EH (cell line): ENCODE results near the gene MED8.

Experiments used
- DNase-seq: peaks from one replicate; pipeline ENCODE4 v3.0.0-alpha.2; 2015; ENCODE audit warnings: low read depth

MED8 gene

GRCh38 chr1:43358746-43359693 lies 30.6 kb downstream of the MED8 start, which contains the start of gene CDC20:
CDC20 (plus strand) TSS chr1:43358981; CDS start chr1:43359216, 235 bp downstream.
- DNase-seq: peak; percentile 97

DNA sequence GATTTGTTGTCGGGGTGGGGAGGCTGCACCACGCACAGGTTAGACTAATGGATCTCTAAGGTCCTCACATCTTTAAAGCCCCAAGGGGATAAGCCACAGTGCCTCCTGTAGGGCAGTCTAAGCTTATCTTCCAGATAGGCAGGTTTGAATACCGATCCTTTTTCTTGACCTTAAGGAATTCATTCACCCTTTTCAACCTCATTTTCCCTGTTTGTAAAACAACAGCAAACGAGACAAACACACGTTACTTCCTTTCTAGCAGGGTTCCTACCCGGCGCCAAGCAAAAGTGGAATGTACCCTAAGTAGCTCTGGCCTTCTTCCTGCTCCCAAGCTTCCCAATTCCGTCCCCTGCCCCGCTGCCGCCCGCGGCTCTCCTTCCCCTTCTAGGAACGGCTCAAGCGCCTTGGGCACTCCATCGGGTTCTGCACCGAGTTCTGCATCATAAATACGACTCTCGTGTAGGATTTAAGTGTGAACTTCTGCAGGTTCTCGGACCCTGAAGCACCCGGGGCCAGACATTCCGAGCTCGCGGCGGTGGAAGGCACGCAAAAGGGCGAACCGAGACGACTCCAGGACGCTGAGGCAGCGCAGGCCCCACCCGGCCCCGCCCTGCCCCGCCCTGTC lies 31.4 kb downstream of the MED8 start:
- DNase-seq: peak; percentile 58

DNA sequence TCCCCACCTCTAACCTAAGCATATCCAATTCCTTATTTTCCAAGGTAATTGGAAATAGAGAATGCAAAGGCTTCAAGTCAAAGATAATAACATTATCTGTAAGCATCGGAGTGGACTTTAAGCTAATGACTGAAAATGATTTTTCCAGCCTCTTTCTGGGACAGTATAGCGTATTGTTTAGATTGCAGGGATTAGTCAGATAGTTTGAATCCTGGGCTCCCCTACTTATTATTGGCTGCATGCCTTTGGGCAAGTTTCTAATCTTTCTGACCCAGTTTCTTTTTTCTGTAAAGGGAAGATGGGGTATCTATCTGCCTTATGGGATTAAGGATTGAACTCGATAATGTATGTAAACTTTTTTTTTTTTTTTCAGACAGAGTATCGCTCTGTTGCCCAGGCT lies 32.3 kb downstream of the MED8 start:
- DNase-seq: no peak

GRCh38 chr1:43354936-43355335 lies 34.7 kb downstream of the MED8 start:
- peak; percentile 37 for DNase-seq

- no peak for DNase-seq
Measured at GRCh38 chr1:43354471-43354870, 35.1 kb downstream of the MED8 start.

GRCh38 chr1:43352881-43353280 lies 36.7 kb downstream of the MED8 start:
- no peak for DNase-seq

GRCh38 chr1:43352351-43352705 lies 37.3 kb downstream of the MED8 start:
- no peak for DNase-seq

DNA sequence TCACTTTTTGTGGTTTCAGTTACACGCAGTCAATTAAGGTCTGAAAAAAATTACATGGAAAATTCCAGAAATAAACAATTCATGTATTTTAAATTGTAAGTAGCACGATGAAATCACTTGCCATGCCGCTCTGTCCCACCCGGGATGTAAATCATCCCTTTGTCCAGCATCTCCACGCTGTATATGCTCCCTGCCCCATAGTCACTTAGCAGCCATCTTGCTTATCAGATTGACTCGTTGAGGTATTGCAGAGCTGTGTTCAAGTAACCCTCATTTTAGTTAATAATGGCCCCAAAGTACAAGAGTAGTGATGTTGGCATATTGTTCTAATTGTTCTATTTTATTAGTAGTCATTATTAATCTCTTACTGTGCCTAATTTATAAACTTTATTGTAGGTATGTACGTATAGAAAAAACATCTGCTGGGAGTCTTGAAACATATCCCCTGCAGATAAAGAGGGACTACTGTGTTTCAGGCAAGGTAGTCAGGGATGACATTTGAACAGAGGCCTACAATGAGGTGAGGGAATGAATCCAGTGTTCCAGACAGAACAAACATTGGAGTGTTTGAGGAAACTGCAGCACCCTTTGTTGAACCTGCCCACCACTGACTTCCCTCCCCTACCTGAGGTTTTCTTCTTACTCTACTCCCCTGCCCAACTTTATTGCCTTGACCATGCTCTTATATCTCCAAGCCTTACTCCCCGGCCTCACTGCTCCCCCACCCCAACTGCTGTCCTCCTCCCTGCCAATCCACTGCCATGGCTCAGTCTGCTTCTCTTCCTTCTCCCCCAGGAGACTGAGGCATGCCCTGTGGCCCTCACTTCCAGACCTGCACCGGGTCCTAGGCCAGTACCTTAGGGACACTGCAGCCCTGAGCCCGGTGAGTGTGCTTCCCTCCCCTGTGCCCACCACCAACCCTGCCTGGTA lies 37.9 kb downstream of the MED8 start:
- no peak for DNase-seq

GRCh38 chr1:43350976-43351375 lies 38.6 kb downstream of the MED8 start:
- no peak for DNase-seq

DNA sequence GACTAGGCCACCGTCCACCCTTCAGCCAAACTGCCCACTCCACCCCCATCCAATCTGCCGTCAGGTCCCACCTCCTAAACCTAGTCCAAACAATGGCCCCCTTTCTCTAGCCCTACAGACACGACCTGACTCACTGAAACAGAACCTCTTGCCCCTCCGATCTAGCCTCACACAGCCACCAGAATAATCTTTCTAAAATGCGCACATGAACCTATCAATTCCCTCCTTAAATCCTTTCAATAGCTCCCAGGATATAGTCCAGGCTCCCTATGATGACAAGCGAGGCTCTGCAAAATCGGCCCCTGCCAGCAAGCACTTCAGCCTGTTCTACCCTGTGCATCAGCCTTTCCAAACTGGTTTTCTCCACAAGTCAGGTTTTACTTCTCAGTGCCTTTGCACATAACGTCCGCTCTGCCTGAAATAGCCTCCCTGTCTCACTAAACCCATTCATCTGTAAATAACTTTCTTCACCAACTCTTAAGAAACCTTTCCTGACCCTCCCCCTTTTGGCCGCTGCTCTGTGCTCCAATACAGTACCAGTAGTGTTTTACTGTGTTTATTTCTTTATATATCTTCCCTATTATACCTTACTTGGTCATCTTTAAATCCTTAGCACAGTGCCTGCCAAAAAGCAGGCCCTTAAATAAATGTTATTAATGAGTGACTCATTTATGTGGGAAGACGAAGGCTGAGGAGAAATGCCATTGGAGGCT lies 39.9 kb downstream of the MED8 start:
- DNase-seq: peak; percentile 92

- DNase-seq: peak; percentile 60
Measured at GRCh38 chr1:43348809-43349593, 40.6 kb downstream of the MED8 start.

DNA sequence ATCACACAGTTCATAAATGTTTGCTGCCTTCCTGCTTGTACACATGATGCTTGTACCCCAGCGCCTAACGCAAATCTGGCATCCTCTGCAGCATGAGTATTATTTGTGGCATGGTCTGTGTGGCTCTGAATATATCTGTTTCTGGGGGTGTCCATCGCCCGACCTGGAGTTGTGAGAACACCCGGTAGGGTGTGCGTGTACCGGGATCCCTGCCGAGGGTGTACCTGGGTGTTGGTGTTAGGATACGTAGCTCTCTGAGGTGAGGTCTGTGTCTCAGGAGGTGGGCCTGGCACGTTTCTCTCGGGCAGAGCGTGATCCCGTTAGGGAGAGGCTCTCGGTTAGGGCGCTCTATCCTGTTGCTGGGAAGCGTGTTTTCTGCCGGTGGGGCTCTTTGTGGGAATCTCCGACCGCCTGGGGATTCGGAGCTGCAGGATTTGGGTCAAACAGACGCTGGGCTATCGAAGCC lies 41.2 kb downstream of the MED8 start:
- DNase-seq: no peak

DNA sequence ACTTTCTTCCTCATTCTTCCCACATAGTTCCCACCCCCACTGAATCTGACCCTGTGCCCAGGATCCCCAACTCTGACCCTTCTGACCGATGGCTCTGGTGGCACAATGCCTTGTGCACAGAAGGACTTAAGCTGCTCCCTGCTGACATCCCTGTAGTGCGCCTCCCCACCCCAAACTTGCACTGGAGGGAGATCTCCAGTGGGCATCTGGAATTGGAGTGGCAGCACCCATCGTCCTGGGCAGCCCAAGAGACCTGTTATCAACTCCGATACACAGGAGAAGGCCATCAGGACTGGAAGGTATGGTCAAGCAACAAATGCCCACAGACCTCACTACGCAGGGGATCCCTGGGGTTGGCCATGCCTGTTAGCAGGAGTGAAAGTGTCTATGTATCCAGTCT lies 43.0 kb downstream of the MED8 start:
- no peak for DNase-seq

DNA sequence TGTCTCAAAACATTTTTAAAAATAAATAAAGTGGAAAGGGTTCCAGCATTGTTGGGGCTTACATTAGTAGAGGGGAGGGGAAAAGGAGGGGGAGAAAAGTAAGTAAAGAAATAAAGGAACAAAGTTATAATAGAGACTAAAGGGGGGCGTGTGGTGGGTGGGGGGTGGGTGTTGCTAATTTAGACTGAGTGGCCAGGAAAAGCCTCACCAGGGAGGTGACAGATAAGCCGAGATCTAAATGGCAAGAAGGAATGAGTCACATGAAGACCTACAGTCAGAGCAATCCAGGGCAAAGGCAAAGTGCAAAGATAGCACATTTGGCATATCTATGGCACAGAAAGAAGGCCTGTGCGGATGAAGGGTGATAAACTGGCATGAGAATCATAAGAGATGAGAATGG lies 44.5 kb downstream of the MED8 start:
- peak; percentile 19 for DNase-seq

DNA sequence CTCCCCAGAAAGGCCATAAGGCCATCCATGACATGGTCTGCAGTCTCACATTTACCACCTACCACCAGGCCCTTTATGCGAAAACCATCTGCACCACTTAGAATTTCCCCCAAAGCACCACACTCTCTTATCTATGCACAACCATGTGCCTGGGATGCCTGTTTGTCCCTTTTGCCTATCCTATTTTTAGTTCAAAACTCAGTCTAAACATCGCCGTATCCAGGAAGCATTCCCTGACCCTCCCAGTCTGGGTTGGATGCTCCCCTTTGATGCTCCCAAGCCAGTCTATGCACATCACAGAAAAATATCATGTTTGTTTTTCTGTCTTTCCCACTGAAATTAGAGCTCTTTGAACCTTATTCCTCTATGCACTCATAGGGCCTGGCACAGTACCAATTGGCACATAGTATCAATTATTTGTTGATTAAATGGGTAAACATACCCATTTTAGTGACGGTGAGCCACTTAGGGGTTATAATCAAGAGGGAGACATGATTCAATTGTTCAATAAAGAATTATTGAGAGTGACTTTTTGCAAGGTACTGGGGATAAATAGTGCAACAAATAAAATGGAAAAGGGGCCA lies 45.2 kb downstream of the MED8 start:
- DNase-seq: no peak

DNA sequence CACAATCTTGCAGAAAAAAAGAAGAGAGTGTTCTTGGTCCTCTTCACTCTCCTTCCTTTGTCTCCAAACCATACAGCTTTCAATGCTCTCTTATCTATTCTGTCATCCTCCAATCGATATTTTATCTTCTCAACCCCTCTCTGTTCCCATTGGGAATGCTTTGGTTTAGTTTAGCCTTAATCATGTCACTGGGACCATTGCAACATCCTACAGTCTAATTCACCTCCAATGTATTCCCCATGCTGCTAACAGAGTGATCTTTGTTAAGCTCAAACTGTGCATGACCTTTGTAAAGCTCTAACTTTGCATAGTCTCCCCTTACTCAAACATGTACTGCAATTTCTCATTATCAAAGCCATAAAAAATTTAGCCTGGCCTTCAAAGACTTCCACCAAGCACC lies 49.0 kb downstream of the MED8 start:
- no peak for DNase-seq

- no peak for DNase-seq
Measured at GRCh38 chr1:43339584-43340232, 49.9 kb downstream of the MED8 start.

GRCh38 chr1:43338001-43338400 lies 51.6 kb downstream of the MED8 start:
- no peak for DNase-seq

DNA sequence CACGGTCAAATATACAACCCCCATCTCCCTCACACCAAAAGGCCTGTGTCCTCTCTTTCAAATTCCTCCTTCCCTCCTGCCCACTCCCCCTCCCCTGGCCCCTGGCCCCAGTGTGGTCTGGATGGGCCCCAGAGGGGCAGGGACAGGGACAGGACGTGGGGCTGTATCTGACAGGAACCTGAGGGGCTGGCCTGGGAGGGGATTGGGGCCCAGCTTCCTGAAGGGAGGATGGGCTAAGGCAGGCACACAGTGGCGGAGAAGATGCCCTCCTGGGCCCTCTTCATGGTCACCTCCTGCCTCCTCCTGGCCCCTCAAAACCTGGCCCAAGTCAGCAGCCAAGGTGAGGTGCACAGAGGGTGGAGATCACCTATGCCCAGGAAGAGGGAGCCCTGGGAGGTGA lies 52.0 kb downstream of the MED8 start, which contains the start of gene MPL:
Gene MPL, plus strand, starts transcription at position 231 of the 400 bp plus-strand sequence. Its CDS starts 31 bp downstream, at position 262.
- DNase-seq: no peak
